Esophagus mucosa (tissue), 1 donor: Measurements from ENCODE around the gene TNFSF15. TPM values are rescaled to one million over a fixed set of nuclear protein-coding genes. Genes with fewer than 3 reads are reported as not detected.

Experiments
- ATAC-seq: fragments of 200-7000 bp; cut with Tn5 transposase; one replicate; pipeline ENCODE4 v1.9.1; 2020
- total RNA-seq: library from RNA; stranded (reverse); gene quantifications from one replicate; pipeline ENCODE4 v1.2.4, GENCODE V29; 2023
- donor health status: DM: yes; HTN: yes; CAD: no.

TNFSF15 gene
- total RNA-seq, 1 donor from 2014 or later = 1.7 TPM

DNA sequence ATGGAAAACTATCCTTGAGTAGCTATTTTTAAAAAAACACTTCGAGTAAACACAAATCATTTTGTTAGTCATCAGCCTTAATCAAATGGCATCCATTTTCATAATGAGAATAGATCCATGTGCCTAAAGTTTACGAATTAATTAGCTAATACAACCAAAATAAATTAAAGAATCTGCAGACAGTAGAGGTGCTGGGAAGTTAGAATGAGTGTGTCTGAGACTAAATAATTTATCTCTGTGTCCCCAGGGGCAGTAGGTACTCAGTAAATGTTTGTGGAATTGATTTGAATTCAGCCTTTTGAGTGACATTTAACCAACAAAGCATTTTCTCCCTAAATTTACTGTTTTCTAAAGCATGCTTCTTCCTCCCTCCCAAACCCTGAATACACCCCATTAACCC, 18.6 kb downstream of the TNFSF15 start:
- no peak for ATAC-seq

DNA sequence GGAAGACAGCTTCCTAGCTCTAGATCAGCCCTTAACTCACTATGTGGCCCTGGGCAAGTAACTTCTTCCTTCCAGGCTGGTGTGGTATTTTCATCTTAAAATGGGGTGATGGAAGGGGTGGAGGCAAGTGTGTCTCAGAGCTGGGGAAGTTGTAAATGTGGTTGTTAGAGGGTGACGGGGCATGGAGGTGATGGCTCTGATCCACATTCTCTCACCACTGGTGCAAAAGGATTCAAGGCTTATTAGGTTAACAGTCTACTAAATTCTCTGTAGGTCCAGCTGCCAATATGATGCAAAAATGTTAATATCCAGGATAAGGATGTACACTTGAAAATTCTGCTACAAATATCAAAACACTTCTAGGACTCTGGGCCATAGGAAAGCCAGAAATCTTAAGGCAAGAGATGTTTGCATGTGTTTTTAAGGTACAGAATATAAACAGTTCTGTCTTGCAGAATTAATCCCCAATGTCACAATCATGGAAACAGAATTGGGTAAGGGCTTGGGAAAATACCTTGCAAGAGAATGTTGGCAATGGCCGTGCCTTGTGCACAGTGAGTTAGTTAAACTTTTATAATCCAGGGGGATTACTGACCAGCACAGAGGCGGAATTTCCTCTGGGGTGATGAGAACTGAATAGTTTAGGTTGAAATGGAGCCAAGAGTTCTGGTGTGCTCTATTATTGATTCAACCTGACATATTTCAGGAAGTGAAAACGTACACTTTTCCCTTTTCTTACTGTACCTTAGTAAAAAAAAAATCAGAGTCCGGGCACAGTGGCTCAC, 19.8 kb downstream of the TNFSF15 start:
- peak; percentile 92 for ATAC-seq

- ATAC-seq = no peak
Measured at GRCh38 chr9:114784721-114785279, 21.0 kb downstream of the TNFSF15 start.

GRCh38 chr9:114782586-114782985, 23.3 kb downstream of the TNFSF15 start:
- ATAC-seq = no peak

DNA sequence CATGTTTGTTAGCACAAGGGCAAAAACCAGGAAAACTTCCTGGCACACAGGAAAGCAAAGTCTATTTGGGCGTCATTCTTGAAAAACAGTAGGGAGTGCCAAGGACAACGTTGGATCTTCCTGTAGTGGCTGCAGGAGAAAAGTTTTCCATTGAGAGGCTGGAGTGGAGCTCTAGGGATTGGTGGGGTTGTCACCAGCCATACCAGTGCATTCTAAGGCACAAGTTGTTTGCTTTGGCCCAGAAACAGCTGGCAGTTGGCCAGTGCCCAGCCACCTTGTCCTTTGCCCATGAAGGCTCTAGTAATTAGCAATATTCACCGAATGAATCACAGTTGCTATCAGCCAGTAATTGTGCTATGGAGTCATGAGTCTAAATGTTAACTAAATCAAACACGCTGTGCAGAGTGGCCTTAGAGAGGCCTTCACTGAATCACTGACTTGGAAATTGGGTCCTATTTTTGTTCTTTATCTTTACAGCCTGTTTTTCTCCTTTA, 26.4 kb downstream of the TNFSF15 start:
- peak; percentile 76 for ATAC-seq

GRCh38 chr9:114777821-114778609, 27.8 kb downstream of the TNFSF15 start:
- ATAC-seq = no peak

DNA sequence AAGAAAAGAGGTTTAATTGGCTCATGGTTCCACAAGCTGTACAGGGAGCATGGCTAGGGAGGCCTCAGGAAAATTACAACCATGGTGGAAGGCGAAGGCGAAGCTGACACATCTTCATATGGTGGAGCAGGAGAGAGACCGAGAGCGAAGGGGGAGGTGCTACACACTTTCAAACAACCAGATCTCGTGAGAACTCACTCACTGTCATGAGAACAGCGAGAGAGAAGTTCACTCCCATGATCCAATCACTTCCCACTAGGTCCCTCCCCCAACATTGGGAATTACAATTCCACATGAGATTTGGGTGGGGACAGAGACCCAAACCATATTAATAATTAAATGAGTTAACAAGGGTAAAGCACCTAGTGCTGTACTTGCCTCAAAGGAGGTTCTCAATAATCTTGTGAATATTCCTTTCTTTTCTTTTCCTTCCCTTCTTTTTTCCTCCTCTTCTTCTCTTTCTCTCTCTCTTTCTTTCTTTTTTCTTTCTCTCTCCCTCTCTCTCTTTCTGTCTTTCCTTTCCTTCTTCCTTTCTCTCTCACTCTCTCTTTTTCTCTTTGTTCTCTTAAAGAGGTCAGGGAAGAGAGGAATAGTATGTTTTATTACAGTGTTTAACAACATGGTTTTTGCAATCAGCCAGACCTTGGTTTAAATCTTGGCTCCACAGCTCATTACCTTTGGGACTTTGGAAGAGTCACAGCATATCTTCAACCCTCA, 29.0 kb downstream of the TNFSF15 start:
- ATAC-seq = no peak

DNA sequence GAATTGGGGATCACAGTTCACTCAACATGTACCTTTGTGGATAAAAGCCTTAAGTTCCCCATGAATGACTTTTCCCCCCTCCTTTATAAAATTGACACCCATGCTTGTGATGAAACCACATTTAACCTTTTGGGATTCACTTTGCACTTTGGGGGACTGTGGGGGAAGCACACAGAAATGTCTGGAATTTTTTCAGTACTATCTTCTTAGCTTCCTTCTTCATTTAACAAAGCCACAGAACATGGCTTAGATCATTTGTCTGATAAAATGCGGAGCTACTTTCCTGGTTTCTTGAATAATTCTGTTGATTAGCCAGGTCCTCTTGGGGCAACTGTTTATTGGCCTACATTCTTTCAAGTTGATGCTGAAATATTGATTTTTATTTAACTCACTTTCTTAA, 29.9 kb downstream of the TNFSF15 start:
- no peak for ATAC-seq

DNA sequence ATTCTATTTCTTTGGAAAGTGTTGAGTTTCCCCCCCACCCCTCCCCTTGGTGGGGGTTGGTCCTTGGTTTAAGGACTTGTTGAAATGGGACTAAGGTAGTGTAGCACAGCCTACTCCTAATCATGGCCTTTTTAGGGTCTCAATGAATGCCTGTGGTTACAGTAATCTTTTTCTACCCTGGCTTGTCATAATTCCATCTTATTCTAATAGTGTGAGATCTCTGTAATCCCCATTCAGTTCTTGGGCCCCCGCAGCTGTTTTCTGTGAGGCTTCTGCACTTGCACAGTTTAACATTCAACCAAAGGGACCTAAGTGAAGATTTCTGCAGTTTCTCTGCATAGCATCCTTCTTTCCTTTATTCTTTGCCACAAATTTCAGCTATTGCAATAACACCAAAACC, 30.7 kb downstream of the TNFSF15 start:
- no peak for ATAC-seq

DNA sequence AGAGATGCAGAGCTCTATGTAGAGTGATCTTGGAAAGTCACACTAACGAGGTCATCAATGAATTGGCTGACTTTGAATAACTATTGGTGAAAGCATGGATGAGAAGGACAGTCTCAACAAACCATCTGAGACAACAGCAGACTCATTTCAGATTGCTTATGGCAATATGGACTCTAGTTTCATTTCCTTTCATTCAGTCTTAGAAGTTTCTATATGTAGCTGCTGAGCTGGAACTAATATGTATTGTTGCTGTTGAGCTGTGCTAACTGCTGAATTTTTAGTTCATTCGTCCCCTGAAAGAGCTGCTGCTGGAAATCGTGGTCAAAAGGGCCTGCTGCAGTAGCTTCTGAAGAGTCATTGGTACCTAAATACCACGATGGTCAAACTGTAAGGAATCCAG, 31.3 kb downstream of the TNFSF15 start:
- no peak for ATAC-seq

GRCh38 chr9:114771889-114772288, 34.0 kb downstream of the TNFSF15 start:
- no peak for ATAC-seq

GRCh38 chr9:114770991-114771390, 34.8 kb downstream of the TNFSF15 start:
- no peak for ATAC-seq

DNA sequence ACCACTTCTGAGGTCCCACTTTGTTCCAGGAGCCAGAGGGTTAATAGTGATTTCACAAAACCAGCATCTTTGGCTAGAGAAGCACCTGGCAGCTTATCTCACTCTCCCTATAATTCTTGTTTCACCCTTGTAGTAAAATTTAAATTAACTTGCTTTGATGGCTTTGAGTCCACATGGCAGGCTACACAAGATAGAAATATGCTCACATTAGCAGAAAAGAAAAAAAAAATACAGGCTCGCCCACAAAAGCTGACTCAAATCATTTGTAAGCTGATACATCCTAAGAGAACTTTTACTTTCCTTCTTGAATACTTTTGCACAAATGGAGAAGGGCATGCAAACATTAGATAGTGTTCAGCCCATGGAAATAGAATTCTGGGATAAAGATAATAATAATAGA, 36.2 kb downstream of the TNFSF15 start:
- no peak for ATAC-seq

GRCh38 chr9:114763220-114763619, 42.6 kb downstream of the TNFSF15 start:
- ATAC-seq = no peak

GRCh38 chr9:114761523-114761922, 44.3 kb downstream of the TNFSF15 start:
- ATAC-seq = no peak

DNA sequence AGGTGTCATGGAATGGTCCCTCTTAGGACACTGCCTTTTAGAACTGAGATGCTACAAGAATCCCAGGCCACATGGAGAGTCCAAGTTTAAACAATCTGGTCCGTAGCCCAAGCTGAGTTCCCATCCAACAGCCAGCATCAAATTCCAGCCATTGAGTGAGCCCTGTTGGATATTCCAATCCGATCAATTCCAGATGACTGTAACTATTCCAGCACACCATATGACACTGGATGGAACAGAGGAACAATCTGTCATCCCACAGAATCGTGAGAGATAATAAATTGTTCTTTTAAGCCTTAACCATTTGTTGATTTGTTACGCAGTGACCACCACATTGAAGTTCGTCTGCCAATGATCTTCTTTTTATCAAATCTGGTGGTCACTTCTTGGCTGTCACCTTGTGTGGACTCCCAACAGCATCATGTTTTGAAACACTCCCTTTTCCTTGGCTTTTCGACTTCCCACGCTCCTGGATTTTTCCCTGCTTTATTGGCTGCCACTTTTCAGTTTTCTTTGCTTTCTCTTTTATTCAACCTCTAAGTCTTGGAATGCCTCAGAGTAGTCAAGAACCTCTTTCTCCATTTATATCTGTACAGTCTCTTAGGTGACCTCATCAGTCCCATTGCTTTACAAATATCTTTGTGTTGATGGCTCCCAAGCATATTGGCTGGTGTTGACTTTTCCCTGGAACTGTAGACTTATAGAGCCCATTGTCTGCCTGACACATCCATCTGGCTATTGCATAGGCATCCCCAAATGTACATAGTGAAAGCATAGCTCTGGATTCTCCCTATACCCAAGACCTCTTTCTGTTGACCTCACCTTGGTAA, 46.1 kb downstream of the TNFSF15 start:
- no peak for ATAC-seq

DNA sequence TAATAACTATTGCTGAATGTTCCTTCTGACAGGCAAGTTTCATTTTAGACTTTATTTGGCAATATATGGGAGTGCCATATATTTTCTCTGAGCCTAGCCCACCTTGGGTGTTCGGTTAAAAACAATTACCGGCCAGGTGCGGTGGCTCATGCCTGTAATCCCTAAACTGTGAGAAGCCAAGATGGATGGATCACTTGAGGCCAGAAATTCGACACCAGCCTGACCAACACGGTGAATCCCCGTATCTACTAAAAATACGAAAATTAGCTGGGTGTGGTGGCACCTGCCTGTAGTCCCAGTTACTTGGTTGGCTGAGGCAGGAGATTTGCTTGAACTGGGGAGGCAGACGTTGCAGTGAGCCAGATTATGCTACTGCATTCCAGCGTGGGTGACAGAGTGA, 47.9 kb downstream of the TNFSF15 start:
- ATAC-seq = no peak

- no peak for ATAC-seq
Measured at GRCh38 chr9:114757395-114757794, 48.4 kb downstream of the TNFSF15 start.

DNA sequence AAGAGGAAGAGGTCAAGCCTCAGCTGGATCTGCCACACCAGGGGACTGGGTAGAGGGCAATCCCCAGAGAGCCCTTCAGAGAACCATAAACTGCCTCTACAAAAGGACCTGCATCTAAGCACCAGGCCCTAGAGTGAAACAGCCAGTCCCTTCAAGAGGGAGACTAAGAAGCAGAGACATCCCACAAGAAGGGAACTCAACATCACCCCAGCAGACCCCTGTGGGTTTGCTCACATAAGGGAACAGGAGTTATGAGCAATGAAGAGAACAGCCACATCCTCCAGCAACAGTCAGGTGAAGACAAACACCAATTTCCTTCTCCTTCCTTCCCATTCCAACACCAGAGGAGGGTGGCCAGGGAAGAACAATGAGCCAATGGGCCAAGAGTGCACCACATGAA, 48.9 kb downstream of the TNFSF15 start:
- no peak for ATAC-seq

DNA sequence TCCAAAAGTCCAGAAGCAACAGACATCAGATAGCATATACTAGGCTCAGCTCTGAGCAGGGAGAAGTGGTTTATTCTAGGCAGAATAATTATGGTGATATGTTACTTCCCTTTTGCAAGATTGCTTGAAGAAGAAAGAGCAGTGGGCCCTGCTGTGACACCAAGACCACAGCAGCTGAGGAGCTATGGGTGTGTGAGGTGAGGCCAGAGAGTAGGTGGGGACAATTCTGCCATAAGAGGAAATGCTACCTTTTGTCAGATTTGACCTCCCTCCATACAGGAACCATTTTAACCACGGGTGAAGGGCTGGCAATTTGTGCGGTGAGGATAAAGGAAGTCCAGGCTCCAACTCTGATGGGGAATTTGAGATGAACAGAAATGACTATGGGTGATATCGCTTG, 51.3 kb downstream of the TNFSF15 start:
- ATAC-seq = no peak

GRCh38 chr9:114746591-114747346, 59.1 kb downstream of the TNFSF15 start:
- no peak for ATAC-seq
